Measurements from ENCODE around the gene TEAD1. TPM values are rescaled to one million over a fixed set of nuclear protein-coding genes. Genes with fewer than 3 reads are reported as not detected.

Gene TEAD1
- total and polyA plus RNA-seq, 2 donors (not counting 1 experiment from before 2014, with no cell fraction given) = 88.6 to 121 TPM

GRCh38 chr11:12848413-12848812 lies 174.2 kb downstream of the TEAD1 start:
- H3K79me2 ChIP-seq (ENCODE audit: control insufficient read depth, insufficient read depth, low read length) = peaks cover 92% of the 10 kb centered on the region
- no peak overlapping the region for H3K27ac ChIP-seq (ENCODE audit: insufficient read depth, low read length)
- no peak overlapping the region for H2AFZ ChIP-seq (ENCODE audit: low read length)
- H3K9ac ChIP-seq (ENCODE audit: insufficient read depth, low read length) = no peak overlapping the region
- TF ChIP-seq, protein P1, sequence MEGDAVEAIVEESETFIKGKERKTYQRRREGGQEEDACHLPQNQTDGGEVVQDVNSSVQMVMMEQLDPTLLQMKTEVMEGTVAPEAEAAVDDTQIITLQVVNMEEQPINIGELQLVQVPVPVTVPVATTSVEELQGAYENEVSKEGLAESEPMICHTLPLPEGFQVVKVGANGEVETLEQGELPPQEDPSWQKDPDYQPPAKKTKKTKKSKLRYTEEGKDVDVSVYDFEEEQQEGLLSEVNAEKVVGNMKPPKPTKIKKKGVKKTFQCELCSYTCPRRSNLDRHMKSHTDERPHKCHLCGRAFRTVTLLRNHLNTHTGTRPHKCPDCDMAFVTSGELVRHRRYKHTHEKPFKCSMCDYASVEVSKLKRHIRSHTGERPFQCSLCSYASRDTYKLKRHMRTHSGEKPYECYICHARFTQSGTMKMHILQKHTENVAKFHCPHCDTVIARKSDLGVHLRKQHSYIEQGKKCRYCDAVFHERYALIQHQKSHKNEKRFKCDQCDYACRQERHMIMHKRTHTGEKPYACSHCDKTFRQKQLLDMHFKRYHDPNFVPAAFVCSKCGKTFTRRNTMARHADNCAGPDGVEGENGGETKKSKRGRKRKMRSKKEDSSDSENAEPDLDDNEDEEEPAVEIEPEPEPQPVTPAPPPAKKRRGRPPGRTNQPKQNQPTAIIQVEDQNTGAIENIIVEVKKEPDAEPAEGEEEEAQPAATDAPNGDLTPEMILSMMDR (conservative IDR thresholded peaks at IDR 0.05 in 1 of 2, IDR thresholded peaks at IDR 0.05 in 1 of 2; ENCODE audit: low read depth in 1 of 2, low read length in 2 of 2) = no peak
- no peak for TF ChIP-seq EZH2 (IDR thresholded peaks at IDR 0.05; ENCODE audit: low read length, missing control alignments)
- peaks cover 3% of the 10 kb centered on the region for H4K20me1 ChIP-seq (ENCODE audit: control insufficient read depth, extremely low read depth, insufficient read depth, low read length)
- no peaks in the 10 kb centered on the region for H3K9me3 ChIP-seq (ENCODE audit: control insufficient read depth, insufficient read depth, low read depth, low read length)
- no peak for DNase-seq (ENCODE audit: low read depth in 2 of 2)
- H3K4me2 ChIP-seq (ENCODE audit: extremely low read depth, insufficient read depth, low read length) = no peak overlapping the region
- no peak overlapping the region for H3K4me3 ChIP-seq (replicated peaks in 1 of 4; ENCODE audit: control extremely low read depth in 1 of 4, insufficient read depth in 1 of 4, low read depth in 3 of 4, low read length in 4 of 4)
- no peaks in the 10 kb centered on the region for H3K36me3 ChIP-seq (ENCODE audit: control insufficient read depth, insufficient read depth, low read length)
- H3K27me3 ChIP-seq (ENCODE audit: control insufficient read depth, insufficient read depth, low read length) = no peaks in the 10 kb centered on the region
- peaks cover 12% of the 10 kb centered on the region for H3K4me1 ChIP-seq (ENCODE audit: control insufficient read depth, extremely low read depth, insufficient read depth, low read length)

DNA sequence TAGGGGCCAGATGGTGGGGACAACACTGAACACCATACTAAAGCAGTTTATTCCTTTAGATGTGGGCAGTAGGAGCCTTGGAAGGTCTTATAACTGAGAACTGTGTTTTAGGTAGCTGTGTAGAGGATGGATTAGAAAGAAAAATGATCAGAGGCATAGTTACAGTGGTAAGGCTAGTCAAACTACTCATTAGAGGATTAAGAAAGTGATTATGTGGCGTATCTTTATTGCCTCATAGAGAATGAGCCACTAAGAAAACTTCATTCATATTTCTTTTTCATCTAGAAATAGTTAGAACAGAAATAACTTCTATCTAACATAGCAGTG lies 179.1 kb downstream of the TEAD1 start:
- H3K36me3 ChIP-seq (ENCODE audit: control insufficient read depth, insufficient read depth, low read length) = no peaks in the 10 kb centered on the region
- peaks cover 3% of the 10 kb centered on the region for H4K20me1 ChIP-seq (ENCODE audit: control insufficient read depth, extremely low read depth, insufficient read depth, low read length)
- H3K4me3 ChIP-seq (replicated peaks in 1 of 4; ENCODE audit: control extremely low read depth in 1 of 4, insufficient read depth in 1 of 4, low read depth in 3 of 4, low read length in 4 of 4) = no peak overlapping the region
- no peak overlapping the region for H2AFZ ChIP-seq (ENCODE audit: low read length)
- H3K4me2 ChIP-seq (ENCODE audit: extremely low read depth, insufficient read depth, low read length) = no peak overlapping the region
- no peak for DNase-seq (ENCODE audit: low read depth in 2 of 2)
- no peaks in the 10 kb centered on the region for H3K9me3 ChIP-seq (ENCODE audit: control insufficient read depth, insufficient read depth, low read depth, low read length)
- H3K27ac ChIP-seq (ENCODE audit: insufficient read depth, low read length) = peak overlapping the region; percentile 27
- H3K27me3 ChIP-seq (ENCODE audit: control insufficient read depth, insufficient read depth, low read length) = no peaks in the 10 kb centered on the region
- TF ChIP-seq, protein P1 (conservative IDR thresholded peaks at IDR 0.05 in 1 of 2, IDR thresholded peaks at IDR 0.05 in 1 of 2; ENCODE audit: low read depth in 1 of 2, low read length in 2 of 2) = no peak
- TF ChIP-seq EZH2 (IDR thresholded peaks at IDR 0.05; ENCODE audit: low read length, missing control alignments) = no peak
- H3K79me2 ChIP-seq (ENCODE audit: control insufficient read depth, insufficient read depth, low read length) = peaks cover 93% of the 10 kb centered on the region
- H3K9ac ChIP-seq (ENCODE audit: insufficient read depth, low read length) = no peak overlapping the region
- H3K4me1 ChIP-seq (ENCODE audit: control insufficient read depth, extremely low read depth, insufficient read depth, low read length) = peaks cover 5% of the 10 kb centered on the region

DNA sequence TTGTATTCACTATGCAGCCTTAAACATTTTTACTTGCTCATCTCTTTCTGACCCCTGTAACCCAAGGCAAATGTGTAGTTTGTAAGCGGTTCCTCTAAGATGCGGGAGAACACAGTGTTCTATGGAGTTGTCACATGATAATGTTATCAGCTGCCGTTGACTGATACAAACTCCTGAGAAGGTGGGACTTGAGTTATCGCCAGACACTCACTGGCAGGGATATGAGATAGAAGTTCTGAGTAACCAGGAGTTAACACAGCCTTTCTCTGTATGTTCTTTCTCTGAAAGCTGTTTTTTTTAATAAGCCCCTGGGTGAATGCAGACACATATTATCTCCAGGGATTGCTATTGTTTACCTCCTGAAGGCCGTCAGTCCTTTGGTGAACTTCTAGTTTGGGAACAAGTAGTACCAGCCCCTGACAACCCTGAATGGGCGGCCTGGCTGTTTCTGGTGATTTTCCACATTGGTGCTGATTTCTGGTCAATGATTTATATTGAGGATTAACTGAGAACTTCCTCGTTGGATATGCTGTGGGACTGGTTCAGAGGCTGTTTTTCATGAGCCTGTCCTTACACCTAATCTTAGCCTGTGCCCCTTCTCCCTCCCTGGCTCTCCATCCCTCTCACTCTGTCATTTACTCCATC lies 179.6 kb downstream of the TEAD1 start:
- Histone ChIP-seq H3K27ac (ENCODE audit: insufficient read depth, low read length) (peak overlapping the region; percentile 1), H3K4me1 (ENCODE audit: control insufficient read depth, extremely low read depth, insufficient read depth, low read length) (peaks cover 5% of the 10 kb centered on the region), H3K4me3 (replicated peaks in 1 of 4; ENCODE audit: control extremely low read depth in 1 of 4, insufficient read depth in 1 of 4, low read depth in 3 of 4, low read length in 4 of 4) (no peak overlapping the region), H2AFZ (ENCODE audit: low read length) (no peak overlapping the region), H3K79me2 (ENCODE audit: control insufficient read depth, insufficient read depth, low read length) (peaks cover 91% of the 10 kb centered on the region), H3K36me3 (ENCODE audit: control insufficient read depth, insufficient read depth, low read length) (no peaks in the 10 kb centered on the region), H3K4me2 (ENCODE audit: extremely low read depth, insufficient read depth, low read length) (no peak overlapping the region), H3K27me3 (ENCODE audit: control insufficient read depth, insufficient read depth, low read length) (no peaks in the 10 kb centered on the region), H3K9ac (ENCODE audit: insufficient read depth, low read length) (no peak overlapping the region), H4K20me1 (ENCODE audit: control insufficient read depth, extremely low read depth, insufficient read depth, low read length) (peaks cover 3% of the 10 kb centered on the region), H3K9me3 (ENCODE audit: control insufficient read depth, insufficient read depth, low read depth, low read length) (no peaks in the 10 kb centered on the region)
- DNase-seq (ENCODE audit: low read depth in 2 of 2) = peak in 1 of 2 donors; percentile 65
- no peak for TF ChIP-seq EZH2 (IDR thresholded peaks at IDR 0.05; ENCODE audit: low read length, missing control alignments)
- TF ChIP-seq, protein P1 (conservative IDR thresholded peaks at IDR 0.05 in 1 of 2, IDR thresholded peaks at IDR 0.05 in 1 of 2; ENCODE audit: low read depth in 1 of 2, low read length in 2 of 2) = no peak

All from fibroblast of lung (primary cell).